Activated CD4-positive, alpha-beta T cell treated with anti-CD3 and anti-CD28 coated beads, Interleukin-2, amount 50 U/mL, for 1 hour (primary cell): Measurements from ENCODE around the gene IGFBP5.

Experiments
- DNase-seq: peaks from one replicate; pipeline ENCODE4 v3.0.0-alpha.2; 2020

Gene IGFBP5

DNA sequence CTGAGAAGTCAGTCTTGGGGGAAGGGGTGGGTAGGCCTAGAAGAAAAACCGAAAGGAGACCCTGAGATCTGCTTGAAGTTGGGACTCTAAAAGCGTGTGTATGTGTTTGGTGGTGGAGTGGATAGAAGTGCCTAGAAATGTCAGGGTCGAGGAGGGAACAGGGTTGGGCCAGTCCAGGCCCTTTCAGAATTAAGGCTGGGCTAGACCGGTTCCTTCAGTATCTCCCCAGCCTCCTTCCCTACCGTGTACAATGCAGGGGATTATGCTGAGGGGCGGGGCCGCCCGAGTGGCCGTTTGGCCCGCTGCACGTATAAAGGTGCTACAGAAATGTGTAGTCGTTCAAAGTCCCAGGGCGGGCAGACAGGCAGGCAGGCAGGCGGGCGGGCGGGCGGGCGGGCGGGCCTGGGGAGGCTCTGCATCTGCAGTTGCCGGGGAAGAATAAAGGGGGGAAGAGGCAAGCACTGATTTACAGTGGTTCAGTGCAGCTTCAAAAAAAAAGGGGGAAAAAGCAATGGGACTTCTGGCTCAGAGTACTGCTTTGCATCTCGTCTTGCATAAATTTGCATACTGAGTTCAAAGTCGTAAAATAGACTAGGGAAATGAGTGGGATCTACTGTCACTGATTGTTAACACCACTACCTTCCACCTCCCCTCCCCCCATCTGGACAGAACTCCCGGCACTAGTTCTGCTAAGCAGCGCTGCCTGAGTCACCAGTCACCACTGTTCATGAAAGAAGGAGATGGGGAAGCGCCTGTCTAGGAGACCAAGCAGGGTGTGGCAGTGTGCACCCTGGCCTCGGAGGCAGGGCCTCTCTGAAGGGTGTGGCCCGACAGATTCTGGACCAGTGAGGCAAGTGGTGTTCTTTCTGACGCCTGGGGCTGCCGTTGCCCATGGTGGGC, 58.5 kb downstream of the IGFBP5 start:
- no peak for DNase-seq

DNA sequence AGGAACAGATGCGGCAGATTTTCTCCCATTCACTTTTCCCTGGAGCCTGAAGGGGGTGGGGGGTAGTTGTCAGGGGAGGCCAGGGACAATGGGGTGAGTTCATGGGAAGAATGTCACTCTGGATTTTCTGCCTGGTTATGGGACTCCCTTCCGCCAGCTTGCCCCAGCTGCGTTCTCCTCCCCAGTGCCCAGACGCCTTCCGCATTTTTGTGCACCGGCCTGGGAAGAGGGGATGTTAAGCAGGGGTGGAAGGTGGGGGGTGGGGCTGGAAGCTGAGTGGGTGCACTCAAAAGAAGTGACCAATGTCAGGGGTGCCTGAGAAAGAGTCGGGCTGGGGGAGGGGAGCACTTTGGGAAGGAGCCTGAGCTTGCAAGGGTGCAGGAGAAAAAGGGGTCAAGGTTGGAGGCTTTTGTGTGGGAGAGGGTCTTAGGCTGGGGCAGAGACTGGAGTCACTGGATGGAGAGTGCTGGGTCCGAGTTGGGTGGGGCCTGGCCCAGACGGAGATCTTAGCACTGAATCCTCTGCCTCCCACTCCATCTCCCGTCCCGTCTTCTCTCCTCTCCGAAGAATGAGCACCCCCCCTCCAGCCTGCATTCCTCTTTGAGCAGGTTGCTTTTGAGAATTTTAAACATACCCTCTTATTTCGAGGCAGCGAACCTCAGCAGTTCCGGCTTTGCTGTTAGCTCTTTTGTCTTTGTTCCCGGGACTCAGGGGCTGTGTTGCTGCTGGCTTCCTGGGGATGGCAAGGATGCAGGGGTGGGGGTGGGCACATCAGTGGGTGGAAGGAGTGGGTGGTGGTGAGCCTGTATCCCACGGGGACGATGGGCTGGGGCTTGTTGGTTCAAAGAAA, 59.4 kb downstream of the IGFBP5 start:
- no peak for DNase-seq

DNA sequence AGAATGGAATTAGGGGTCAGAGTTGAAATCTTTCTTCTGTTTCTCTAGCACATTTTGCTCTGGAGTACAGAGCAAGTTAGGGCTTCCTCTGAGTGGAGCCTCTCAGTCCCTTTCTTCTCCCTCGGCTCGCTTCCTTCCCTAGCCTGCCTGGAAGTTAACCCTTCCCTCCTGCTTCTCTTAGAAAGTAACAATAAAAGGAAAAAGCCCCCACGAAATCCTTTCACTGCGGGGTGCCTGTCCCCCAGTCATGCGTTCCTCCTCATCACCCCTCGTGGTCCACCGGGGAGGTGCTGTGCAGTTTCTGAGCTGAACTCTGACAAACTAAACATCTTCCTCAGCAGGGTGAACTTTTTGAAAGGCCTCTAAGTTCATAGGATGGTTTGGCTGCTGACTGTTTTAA, 60.2 kb downstream of the IGFBP5 start:
- no peak for DNase-seq

DNA sequence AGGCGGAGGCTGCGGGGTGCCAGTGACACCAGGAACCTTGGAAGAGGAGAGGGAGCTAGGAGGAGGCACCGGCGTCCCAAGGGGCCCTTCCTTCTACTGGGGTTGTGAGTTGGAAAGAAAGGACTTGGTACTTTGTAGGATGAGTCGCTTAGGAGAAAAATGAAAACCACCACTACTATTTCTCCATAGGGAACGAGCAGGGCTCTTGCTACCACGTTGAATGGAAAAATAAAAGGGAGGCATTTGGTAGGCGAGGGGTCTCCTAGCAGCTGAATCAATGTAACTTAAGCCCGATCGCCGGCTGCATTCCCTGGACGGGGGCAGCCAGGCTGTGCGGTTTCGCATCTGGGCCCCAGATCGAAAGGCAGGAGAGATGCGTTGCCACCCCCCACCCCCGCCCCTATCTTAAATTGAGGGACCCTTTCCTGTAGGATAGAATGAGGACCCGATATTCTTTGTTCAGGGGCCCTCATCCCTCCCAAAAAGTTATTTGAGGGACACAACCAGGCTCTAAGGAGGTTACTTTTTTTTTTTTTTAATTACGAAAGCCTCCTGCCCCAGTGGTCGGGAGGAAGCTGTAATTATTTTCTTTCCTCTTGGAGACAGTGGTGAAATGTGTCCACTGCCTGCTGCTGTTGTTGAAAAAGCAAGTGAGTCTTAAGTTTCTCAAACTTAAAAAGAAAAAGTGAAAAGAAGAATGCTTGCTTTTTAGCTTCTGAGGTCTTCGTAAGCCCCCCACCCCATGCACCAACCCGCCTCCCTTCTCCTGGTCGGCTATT, 60.8 kb downstream of the IGFBP5 start:
- no peak for DNase-seq

GRCh38 chr2:216633616-216634369, 61.6 kb downstream of the IGFBP5 start:
- no peak for DNase-seq

DNA sequence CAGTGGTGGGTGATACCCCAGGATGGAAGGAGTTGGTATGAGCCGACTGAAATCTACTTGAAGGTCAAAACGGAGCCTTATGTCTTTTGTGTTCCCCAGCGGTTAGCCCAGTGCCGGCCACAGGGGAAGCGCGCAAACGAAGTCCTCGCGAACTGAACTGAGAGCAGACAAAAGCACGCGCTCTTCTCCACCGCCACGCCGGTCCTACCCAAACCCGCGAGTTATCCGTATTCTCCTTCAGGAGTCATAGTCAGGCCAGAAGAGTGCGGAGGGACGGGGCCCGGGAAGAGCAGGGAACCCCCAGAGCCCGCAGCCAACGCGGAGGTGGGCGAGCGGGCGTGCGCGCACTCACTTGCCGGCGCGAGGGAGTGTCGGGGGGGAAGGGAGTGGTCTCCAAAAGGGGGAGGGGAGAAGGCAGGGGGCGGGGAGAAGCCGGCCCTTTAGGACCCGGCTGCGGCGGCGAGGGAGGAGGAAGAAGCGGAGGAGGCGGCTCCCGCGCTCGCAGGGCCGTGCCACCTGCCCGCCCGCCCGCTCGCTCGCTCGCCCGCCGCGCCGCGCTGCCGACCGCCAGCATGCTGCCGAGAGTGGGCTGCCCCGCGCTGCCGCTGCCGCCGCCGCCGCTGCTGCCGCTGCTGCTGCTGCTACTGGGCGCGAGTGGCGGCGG, 62.3 kb downstream of the IGFBP5 start, which contains the start of gene IGFBP2:
TSS of gene IGFBP2 (plus strand) at position 469 of the 664 bp plus-strand sequence. CDS start at position 573, 104 bp downstream.
- no peak for DNase-seq

- DNase-seq = no peak
Observed at GRCh38 chr2:216632346-216632951, 62.9 kb downstream of the IGFBP5 start.

DNA sequence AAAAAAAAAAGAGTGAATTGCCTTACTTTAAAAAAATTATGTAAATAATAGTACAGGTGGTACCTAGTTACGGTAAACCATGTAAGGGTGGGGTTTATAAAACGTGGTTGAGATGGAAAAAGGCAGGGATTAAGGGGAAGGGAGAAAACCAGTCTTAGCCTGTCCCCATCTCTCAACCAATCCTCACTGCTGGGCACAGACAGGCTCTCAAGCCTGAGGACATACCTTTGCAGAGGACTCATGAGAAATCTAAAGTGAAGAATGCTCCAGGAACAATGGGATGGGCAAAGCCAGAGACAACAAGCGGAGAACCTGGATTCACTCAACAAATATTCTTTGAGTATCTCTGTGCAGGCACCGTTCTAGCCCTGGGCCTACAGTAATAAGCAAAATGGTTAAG, 65.6 kb downstream of the IGFBP5 start:
- no peak for DNase-seq

GRCh38 chr2:216626875-216627245, 68.5 kb downstream of the IGFBP5 start:
- no peak for DNase-seq

GRCh38 chr2:216626168-216626874, 69.0 kb downstream of the IGFBP5 start:
- no peak for DNase-seq

DNA sequence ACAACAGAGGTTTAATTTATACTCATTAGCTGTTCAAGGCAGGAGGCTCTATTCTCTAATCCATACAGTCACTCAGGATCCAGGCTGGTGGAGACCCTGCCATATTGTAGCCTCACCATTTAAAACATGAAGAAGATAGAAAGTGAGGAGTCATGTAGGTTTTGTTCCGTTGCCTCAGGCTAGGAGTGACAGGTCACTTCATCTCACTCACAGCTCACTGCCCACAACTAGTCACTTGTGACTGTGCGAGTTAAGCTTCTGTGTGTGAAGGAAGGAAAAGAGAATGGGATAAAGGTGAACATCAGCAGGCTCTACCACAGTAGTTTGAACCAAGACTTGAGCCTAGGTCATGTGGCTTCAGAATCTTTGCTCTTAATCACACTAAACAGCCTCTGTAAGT, 71.1 kb downstream of the IGFBP5 start:
- no peak for DNase-seq

DNA sequence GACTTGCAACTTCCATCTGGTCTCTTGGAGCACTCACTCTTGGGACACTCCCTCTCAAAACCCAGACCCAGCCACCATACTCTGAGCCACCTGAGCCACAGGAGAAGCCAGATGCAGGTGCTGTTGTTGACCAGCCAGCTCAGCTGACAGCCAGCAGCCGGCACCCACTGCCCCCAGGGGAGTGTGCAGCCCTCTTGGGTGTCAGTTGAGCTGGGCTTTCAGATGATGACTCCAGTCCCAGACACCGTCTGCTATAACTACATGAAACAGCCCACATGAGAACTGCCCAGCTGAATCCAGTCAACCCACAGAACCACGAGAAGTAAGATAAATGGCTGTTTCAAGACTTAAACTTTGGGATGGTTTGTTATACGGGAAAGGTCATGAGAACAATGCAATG, 72.8 kb downstream of the IGFBP5 start:
- no peak for DNase-seq
